GM21825 (cell line): ENCODE data around the gene RMDN3.

ENCODE experiments used
- ATAC-seq: cut with Tn5 transposase; IDR thresholded peaks from one replicate; pipeline ENCODE4 v1.9.1; 2021; ENCODE audit warnings: mild to moderate bottlenecking, moderate library complexity; ENCODE audit not compliant: unreplicated experiment

The RMDN3 gene

DNA sequence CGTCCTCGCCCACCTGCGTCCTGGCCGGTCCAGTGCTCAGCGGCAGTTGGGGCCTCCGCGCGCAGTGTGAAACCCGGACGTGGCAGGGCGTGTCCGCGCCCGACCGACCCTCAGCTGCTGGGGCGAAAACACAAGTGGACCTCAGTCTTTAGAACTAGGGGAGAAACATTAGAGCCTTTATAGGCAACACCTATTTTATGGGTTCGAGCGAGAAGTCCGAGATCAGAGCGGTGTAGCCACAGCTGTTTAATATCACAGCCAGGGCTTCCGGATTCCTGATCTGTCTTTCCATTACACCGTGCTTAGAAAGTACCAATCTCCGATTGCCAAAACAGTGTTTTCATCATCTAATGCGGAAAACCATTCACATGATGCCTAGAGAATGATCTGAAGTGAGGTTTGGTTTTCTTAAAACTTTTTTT is 59.6 kb downstream of the RMDN3 start:
- ATAC-seq, result peak; percentile 30

DNA sequence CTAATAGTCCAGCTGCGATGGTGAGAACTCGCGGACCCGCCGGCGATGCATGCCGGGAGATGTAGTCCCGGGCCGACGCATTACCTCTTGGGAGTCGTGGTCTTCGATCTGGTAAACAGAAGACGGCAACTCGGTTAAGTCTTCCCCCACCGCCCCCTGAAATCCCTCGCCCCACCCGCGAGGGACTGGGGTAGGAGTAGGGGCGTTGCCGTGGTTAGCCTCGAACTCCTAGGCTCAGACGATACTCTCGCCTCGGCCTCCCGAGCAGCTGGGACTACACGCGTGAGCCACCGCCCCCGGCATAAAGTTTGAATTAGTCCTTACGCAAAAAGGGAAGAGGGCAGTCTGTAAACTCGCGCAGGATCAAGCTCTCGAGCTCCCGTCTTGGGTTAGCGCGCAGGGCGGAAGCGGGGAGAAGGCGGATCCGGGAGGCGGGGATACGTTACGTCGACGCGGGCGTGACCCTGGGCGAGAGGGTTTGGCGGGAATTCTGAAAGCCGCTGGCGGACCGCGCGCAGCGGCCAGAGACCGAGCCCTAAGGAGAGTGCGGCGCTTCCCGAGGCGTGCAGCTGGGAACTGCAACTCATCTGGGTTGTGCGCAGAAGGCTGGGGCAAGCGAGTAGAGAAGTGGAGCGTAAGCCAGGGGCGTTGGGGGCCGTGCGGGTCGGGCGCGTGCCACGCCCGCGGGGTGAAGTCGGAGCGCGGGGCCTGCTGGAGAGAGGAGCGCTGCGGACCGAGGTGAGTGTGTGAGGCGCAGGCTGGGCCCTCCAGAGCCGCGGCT is 60.2 kb downstream of the RMDN3 start, which contains the start of gene RAD51:
RAD51 (plus strand) TSS at position 487 of the 781 bp plus-strand sequence. CDS start 3,585 bp downstream, outside the sequence.
- peak; percentile 84 for ATAC-seq

DNA sequence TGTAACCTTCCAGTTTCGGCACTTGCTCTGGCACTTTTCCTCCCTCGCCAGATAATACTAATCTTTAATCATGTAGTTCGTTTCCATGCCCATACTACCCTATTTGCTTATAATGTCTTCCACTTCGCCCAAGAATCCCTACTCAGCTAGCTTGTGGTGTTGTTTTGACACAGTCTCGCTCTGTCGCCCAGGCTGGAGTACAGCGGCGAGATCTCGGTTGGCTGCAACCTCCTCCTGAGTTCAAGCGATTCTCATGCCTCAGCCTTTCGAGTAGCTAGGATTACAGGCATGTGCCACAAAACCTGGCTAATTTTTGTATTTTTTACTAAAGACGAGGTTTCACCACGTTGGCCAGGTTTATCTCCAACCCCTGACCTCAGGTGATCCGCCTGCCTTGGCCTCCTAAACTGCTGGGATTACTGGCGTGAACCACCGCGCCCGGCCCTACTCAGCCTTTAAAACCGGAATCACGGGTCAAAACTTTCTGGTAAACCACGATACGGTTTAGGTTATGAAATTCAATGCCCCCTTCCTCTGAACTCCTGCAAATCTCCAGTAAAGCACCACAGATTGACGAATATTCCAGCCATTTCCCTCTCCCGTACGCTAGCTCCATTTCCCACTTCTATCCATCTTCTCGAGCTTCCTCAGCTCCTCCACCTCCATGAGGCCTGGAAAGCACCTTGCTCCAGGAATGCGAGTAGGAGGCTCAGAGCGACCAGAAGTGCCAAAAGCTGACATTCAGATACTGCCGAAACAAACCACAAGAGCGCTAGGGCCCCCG is 61.0 kb downstream of the RMDN3 start:
- ATAC-seq, result peak; percentile 13

DNA sequence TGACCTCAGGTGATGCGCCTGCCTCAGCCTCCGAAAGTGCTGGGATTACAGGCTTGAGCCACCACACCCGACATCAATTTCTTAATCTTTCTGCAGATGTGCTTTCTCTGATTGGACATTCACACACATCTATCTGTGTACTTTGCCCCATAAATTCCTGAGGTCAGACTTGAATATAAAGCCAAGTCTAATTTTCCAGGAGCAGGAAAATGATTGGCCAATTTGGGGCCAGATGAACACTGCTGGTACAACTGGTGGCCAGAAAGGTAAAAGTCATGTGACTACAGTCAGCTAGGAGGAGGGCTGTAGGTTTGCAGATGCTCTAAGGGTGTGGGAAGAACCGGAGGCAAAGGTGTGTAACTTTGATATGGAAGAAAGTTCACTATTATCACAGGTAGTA is 63.3 kb downstream of the RMDN3 start:
- ATAC-seq, result no peak

DNA sequence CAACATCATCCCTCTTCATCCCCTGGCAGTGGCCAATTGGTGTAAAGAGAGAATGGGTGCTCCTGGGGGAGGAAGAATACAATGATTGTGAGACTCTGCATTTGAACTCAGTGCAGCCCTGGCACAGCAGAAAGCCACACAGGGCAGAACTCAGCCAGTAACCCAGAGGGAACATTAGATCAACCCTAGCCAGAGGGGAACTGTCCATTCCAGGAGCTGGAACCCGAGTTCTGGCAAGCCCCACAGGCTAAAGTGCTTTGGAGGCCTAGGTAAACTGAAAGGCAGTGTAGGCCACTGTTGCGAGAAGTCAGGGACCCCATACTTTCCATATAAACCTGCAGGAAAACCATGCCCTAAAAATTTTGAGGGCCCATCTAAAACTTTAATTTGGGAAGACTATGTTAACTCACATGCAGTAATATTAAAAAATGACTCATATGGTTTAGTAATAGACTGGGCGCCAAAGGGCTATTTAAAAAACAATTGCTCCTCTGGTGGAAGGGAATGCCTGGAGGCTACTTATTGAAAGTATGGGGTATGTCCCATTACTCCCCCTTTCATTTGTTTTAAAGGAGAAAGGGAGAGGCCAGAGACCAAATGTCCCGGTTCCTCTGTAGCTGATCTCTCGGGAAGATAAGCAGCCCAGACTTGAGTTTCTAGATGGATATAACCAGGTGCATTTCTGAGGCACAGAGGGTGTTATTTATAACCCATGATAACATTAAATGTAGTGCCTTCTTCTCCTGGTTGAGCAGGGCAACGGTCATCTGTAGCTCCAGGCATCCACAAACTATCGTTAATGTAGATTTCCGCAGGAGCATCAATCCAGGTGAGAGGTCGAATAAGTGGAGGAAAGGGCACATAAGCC is 65.9 kb downstream of the RMDN3 start:
- no peak for ATAC-seq
